AG20443 (cell line): ENCODE results near the gene NUP210.
A peak's percentile ranks its signal among the peaks of the same experiment; 100 is the strongest.

Experiments
- DNase-seq: peaks from one replicate; pipeline ENCODE4 v3.0.0; 2012; ENCODE audit warnings: low spot score, mixed read lengths

Gene NUP210

DNA sequence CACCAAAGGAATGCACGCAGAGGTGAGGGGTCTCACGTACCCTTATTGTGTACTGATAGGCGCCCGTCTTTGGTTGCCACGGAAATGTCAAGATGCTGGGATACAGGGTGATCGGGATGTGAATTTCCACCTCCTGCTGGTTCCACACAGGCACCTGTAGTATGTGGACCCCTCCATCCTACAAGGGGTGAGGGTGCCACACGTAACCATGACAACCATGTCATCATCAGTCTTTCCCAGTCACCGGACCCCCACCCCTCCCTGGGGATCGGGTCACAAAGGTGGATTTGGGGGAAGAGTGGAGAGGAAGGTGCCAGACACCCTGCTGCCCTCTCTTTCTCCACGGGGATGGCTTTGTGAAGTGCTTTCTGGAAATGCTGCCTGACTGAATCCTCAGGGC lies 44.7 kb downstream of the NUP210 start:
- no peak for DNase-seq

DNA sequence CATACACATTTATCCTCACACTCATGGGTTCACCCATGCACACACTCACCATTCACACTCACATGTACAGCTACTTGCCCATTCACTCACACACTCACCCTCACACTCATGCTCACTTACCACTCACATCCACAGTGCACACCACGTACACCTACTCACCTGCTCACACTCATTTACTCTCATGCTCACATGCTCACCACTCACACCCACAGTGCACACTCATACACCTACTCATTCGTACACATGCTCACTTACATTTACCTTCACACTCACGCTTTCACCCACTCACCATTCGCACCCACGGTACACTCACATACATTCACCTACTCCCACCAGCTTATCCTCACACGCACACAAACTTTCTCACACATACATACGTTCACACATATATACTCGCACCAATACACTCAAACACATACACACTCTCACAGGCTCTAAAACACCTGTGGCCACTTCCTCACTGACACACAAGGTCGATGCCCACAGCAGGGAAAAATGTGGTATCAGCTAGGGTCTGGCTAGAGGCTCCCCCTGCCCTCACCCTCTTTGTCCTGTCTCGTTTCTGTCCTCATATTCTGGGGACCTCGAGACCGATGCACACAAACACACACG lies 46.0 kb downstream of the NUP210 start:
- DNase-seq: no peak

DNA sequence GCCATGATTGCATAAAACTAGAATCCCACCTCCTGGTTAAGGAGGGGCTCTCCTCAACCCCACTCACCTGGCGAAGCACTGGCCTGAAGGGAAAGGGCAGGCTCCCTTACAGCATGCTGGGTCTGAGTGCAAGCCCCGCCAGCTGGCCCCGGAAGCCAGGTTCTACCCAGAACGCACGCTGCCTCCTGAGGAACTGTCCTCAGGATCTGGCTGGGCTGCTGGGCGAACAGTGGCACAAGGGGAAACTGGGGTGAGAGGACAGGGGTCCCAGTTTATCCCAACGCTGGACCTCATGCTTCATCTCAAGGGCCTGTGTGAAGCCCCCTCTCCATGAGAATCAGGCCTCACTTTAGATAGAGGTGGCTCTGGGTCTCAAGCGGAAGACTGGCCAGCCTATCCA lies 47.5 kb downstream of the NUP210 start:
- no peak for DNase-seq

DNA sequence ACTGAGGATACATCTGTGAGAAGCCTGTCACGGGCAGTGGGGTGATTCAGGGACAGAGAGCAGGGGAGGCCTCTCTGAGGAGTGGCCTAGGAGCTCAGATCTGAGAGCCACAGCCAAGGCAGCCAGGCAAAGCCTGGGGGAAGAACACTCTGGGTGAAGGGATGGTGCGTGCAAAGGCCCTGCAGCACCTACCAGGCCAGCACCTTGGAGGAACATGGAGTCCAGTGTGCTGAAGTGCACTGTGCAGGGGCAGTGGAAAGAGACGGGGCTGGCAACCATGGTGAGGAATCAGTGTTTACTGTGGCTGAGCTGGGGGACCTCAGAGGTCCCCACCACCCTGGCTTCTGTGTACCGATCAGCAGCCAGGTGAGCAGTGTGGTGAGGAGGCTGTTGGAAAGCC lies 48.0 kb downstream of the NUP210 start:
- DNase-seq: no peak

DNA sequence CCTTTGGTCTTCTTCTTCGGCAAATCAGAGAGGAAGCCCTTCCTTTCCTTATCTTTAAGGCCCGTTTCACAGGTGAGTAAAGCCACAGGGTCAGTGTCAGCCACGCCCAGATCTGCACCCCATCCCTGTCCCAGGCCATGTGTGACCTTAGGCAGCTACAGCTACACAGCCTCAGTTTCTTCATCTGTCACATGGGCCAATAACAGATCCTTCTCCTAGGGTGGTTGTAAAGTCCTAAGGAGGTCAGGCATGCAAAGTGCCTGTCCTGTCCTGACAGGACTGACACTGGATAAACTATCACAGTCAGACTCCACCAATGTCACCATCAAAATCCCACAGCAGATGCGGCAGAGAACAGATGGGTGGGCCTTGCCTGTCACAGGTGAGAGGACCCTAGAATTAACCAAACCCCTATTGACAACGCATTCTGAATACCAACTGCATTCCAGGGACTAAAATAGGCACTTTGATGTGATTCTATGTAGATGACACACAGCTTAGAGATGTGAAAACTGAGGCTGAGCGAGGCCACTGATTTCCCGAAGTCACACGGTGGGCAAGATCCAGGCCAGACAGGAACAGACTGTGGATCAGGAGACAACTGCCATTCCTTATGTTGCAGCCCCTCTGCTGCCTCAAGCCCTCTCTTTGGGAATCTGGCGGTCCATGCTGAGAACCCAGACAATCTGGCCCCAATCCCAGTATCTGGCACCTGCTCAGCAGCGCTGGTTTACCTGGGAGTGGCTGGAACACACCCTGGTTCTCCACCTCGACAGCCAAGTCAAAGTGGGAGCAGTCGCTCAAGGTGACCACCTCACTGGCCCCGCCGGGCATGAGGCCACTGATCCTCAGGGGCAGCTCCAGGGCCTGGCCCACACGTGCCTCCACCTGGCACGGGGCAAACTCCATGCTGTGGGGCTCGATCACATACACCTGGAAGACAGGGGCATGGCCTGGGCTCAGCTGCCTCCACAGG lies 48.7 kb downstream of the NUP210 start:
- DNase-seq: no peak

DNA sequence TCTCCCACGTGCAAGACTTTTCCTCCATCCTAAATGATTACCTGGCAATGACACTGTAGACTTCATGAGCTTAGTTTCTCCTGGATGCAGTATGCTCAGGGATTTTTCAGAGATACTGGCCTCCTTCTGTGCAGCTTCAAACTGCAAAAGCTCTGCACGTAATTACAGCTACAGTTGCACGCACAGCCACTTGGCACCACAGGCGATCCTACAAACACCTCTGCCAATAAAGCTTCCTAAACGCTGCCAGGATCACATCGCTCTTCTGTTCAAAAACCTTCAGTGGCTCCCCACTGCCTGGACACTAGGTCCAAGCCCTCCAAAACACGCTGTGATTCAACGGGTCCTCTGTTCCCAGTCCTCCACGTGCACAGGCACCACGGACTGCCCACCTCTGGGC lies 49.5 kb downstream of the NUP210 start:
- no peak for DNase-seq

DNA sequence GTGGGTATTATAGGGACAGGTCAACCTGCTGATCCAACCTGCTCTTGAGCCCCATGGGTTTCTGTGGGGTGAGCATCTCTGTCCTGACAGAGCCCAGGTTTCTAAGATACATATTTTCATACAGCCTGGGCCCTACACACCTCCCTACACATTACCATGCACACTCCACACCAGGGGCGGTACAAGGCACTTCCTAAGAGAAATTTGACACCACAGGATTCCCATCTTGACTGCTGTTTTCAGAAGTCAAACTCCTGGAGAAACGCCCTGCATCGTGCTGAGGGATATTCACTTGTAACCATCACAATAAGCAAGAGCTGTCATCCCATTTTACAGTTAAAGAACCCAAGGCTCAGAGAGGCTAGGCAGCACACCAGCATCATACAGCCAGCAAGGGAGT lies 50.1 kb downstream of the NUP210 start:
- no peak for DNase-seq

GRCh38 chr3:13368834-13369233 lies 51.3 kb downstream of the NUP210 start:
- DNase-seq: no peak

GRCh38 chr3:13367728-13368127 lies 52.4 kb downstream of the NUP210 start:
- no peak for DNase-seq

GRCh38 chr3:13365390-13366379 lies 54.4 kb downstream of the NUP210 start:
- DNase-seq: no peak

DNA sequence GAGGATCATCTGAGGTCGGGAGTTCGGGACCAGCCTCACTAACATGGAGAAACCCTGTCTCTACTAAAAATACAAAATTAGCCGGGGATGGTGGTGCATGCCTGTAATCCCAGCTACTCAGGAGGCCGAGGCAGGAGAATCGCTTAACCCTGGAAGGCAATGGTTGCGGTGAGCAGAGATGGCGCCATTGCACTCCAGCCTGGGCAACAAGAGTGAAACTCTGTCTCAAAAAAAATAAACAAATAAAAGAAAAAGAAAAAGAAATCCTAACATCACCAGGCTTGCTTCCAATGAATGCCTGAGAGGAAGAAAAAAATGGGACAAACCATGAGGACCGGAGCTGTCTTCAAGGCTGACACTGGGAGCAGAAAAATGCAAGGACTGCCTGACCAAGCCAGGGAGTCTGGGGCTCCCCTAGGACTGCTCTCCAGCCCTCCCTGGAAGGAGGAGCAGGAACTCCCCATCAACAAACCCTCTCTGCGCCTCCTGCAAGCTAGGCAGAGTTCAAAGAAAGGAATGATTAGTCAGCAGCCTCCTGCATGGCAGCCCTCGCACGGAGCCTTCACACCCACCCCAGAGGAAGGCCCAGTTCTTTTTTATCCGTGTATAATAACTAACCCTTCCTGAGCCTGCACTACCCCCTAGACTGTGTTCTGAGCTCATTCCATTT lies 55.4 kb downstream of the NUP210 start:
- DNase-seq: no peak

DNA sequence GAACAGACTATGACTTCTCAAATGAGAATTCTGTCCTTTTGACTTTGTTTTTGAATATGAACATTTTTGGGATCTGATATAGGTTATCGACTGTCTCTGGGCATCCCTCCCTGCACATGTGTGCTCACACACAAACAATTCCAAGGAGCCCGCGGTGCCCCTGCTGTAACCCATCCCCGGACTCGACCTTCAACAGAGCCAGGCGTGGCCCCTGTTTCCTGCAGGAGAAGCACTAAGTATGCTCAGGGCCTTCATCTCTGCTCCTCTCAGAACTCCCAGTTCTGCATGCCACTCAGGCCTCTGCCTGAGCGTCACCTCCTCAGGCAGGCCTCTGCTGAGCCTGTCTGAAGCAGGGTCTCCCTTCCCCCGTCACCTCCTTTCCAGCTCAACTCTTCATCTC lies 57.6 kb downstream of the NUP210 start:
- DNase-seq: no peak

GRCh38 chr3:13359916-13360315 lies 60.2 kb downstream of the NUP210 start:
- DNase-seq: no peak

GRCh38 chr3:13358643-13359042 lies 61.5 kb downstream of the NUP210 start:
- DNase-seq: no peak

DNA sequence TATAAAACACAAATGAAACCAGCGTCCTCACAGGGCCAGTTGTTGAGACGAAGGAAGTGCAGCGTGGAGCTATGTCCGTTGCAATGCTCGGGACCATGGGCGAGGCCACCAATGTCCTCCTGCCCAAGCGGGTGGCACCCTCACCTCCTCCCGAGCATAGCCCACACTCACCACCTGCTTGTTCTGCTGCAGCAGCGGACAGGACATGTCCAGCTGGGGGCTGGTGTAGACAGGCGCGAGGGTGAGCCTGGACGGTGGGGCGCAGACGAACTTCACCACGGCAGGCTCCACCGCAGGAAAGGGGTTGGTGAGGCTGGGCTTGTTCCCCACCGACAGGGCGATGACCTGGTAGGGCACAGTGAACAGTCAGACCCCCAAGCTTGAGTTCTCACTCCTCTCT lies 62.1 kb downstream of the NUP210 start:
- DNase-seq: no peak

DNA sequence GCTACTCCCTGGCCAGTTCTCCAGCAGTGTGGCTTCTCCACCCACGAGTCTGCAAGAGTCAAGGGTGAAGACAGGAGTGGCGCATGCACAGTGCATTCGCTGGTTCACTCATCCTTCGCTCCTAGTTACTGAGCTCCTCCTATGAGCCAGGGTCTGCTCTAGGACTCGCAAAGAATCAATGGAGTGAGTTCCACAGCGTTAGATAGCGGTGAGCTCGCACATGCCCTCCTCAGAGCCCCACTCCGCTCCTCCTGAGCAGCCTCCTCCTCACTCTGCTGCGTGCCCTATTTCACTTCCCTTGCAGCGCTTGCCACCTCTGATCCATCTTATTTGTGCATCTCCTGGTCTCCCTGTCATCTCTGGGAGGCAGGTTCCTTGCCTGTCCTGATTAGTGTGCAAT lies 63.0 kb downstream of the NUP210 start:
- no peak for DNase-seq

- DNase-seq: peak; percentile 57
Observed at GRCh38 chr3:13353936-13354542, 66.1 kb downstream of the NUP210 start.

GRCh38 chr3:13353506-13353905 lies 66.6 kb downstream of the NUP210 start:
- no peak for DNase-seq

GRCh38 chr3:13352621-13353131 lies 67.4 kb downstream of the NUP210 start:
- DNase-seq: no peak

GRCh38 chr3:13349823-13350222 lies 70.3 kb downstream of the NUP210 start:
- no peak for DNase-seq
